ENCODE data around the gene TNFRSF1A. TPM values are rescaled to one million over a fixed set of nuclear protein-coding genes. Genes with fewer than 3 reads are reported as not detected.

The TNFRSF1A gene
- total and polyA plus RNA-seq, 2 of the 13 experiments (the other 11 are each of a cell fraction or from before 2014, with no cell fraction given): 41.5 to 61.2 TPM

DNA sequence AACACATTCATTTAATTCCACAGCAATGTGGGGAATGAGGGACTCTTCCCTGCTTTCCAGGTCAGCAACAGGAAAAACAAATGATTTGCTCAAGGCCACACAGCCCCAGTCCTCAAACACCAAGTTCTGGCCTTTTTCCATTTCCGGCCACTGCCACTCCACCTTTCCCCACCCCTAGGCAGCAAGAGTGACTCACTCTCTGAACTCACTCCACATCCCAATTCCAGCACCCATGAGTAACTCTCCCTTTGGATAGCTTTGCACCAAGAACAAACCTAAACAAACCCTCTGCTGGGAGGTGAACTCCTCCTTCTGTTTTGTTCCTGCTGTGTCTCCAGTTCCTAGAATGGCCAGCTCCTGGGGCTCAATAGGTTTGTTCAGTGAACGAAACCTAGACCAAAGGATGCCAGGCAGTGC is 61.8 kb downstream of the TNFRSF1A start (continued):
- no peak for TF ChIP-seq ZNF407 (CRISPR knock-in tag; IDR thresholded peaks at IDR 0.05; ENCODE audit: not compliant biosample characterization)
- no peak for TF ChIP-seq ZNF780A (CRISPR knock-in tag; IDR thresholded peaks at IDR 0.05)
- TF ChIP-seq NR0B2 (CRISPR knock-in tag; IDR thresholded peaks at IDR 0.05): no peak
- no peak for TF ChIP-seq NFKB2 (CRISPR knock-in tag; IDR thresholded peaks at IDR 0.05; ENCODE audit: borderline replicate concordance)
- TF ChIP-seq ZNF564 (CRISPR knock-in tag; IDR thresholded peaks at IDR 0.05): no peak
- no peak for TF ChIP-seq CHD4 (IDR thresholded peaks at IDR 0.05; ENCODE audit: borderline replicate concordance, low read length)
- TF ChIP-seq SIN3A (IDR thresholded peaks at IDR 0.05; ENCODE audit: borderline replicate concordance, low read depth, low read length): 0 out of 2 replicates have a peak, but pooled peaks have one; percentile 48
- TF ChIP-seq ZSCAN31 (CRISPR knock-in tag; IDR thresholded peaks at IDR 0.05; ENCODE audit: low read depth): no peak
- peak; percentile 21 for TF ChIP-seq CTCF (CRISPR knock-in tag; IDR thresholded peaks at IDR 0.05)
- TF ChIP-seq HMG20A (CRISPR knock-in tag; IDR thresholded peaks at IDR 0.05; ENCODE audit: borderline replicate concordance): peak; percentile 48; the same call in 1 of the 2 replicates
- no peak for TF ChIP-seq ZNF501 (CRISPR knock-in tag; IDR thresholded peaks at IDR 0.05)
- peak; percentile 9; the same call in 1 of the 2 replicates for TF ChIP-seq TFDP1 (CRISPR knock-in tag; IDR thresholded peaks at IDR 0.05; ENCODE audit: borderline replicate concordance)
- no peak; the same call in 1 of the 2 replicates for TF ChIP-seq DMAP1 (CRISPR knock-in tag; IDR thresholded peaks at IDR 0.05)
- no peak for TF ChIP-seq KAT2B (IDR thresholded peaks at IDR 0.05; ENCODE audit: borderline replicate concordance, low read depth, low read length)
- TF ChIP-seq ZKSCAN8 (CRISPR knock-in tag; IDR thresholded peaks at IDR 0.05; ENCODE audit: borderline replicate concordance): peak; percentile 25; the same call in 1 of the 2 replicates
- no peak for TF ChIP-seq GFI1 (CRISPR knock-in tag; IDR thresholded peaks at IDR 0.05; ENCODE audit: borderline replicate concordance)
- TF ChIP-seq KLF12 (CRISPR knock-in tag; IDR thresholded peaks at IDR 0.05; ENCODE audit: borderline replicate concordance): no peak
- TF ChIP-seq PAX8 (CRISPR knock-in tag; IDR thresholded peaks at IDR 0.05; ENCODE audit: borderline replicate concordance): no peak
- TF ChIP-seq GTF2F1 (IDR thresholded peaks at IDR 0.05; ENCODE audit: low read length): no peak
